Embryonic facial prominence (tissue), 1 donor: ENCODE data around the gene POLE.

Source experiments
- DNase-seq: peaks from one replicate; pipeline ENCODE4 v3.0.0-alpha.2; 2016; ENCODE audit errors: extremely low spot score

Gene POLE

GRCh38 chr12:132632521-132633228 lies 54.5 kb downstream of the POLE start:
- DNase-seq = no peak

- no peak for DNase-seq
Observed at GRCh38 chr12:132631666-132632065, 55.5 kb downstream of the POLE start.

- DNase-seq = no peak
Observed at GRCh38 chr12:132630672-132631071, 56.5 kb downstream of the POLE start.

GRCh38 chr12:132629330-132629729 lies 57.8 kb downstream of the POLE start:
- no peak for DNase-seq

- no peak for DNase-seq
Observed at GRCh38 chr12:132625731-132626430, 61.3 kb downstream of the POLE start.

- no peak for DNase-seq
Observed at GRCh38 chr12:132624910-132625630, 62.1 kb downstream of the POLE start.

- DNase-seq = no peak
Observed at GRCh38 chr12:132624186-132624855, 62.8 kb downstream of the POLE start.

- DNase-seq = no peak
Observed at GRCh38 chr12:132623072-132623869, 63.9 kb downstream of the POLE start.

GRCh38 chr12:132622437-132623071 lies 64.6 kb downstream of the POLE start:
- DNase-seq = no peak

- no peak for DNase-seq
Observed at GRCh38 chr12:132621657-132622435, 65.3 kb downstream of the POLE start.

GRCh38 chr12:132620899-132621656 lies 66.1 kb downstream of the POLE start:
- no peak for DNase-seq

- DNase-seq = no peak
Observed at GRCh38 chr12:132620113-132620898, 66.8 kb downstream of the POLE start.

GRCh38 chr12:132619386-132620112 lies 67.6 kb downstream of the POLE start:
- no peak for DNase-seq

- no peak for DNase-seq
Observed at GRCh38 chr12:132619071-132619385, 68.1 kb downstream of the POLE start.

- DNase-seq = no peak
Observed at GRCh38 chr12:132618683-132619043, 68.5 kb downstream of the POLE start, which contains the start of gene P2RX2. Gene P2RX2, plus strand, starts transcription at chr12:132618776. Its CDS starts 41 bp downstream, at chr12:132618817.

- no peak for DNase-seq
Observed at GRCh38 chr12:132617822-132618682, 69.1 kb downstream of the POLE start.

- no peak for DNase-seq
Observed at GRCh38 chr12:132617135-132617701, 69.9 kb downstream of the POLE start.
